HG02571 (cell line): ENCODE data around the gene MPP7.

Experiments used
- ATAC-seq: cut with Tn5 transposase; IDR thresholded peaks from one replicate; pipeline ENCODE4 v1.9.1; 2021; ENCODE audit warnings: mild to moderate bottlenecking, moderate library complexity; ENCODE audit not compliant: unreplicated experiment

Gene MPP7

GRCh38 chr10:28307267-28307666 lies 4.4 kb upstream of the MPP7 start:
- no peak for ATAC-seq

DNA sequence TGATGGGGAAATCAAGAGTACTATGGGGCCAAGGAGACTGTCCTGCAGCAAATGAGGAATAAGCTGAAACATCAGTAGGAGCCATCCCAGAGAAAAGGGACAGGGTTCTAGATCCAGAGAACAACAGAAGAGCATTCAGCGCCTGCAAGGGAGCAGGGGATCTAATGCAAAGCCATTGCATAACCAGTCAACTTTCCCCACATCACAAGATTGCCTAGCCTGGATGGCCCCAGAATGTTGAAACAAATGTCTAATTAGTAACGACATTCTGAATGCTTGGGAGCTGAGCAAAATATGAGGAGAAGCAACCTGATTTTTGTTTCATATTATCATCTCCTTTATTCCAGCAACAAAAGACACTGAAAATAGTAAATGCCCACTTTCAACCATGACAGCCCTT lies 2.7 kb upstream of the MPP7 start:
- no peak for ATAC-seq

DNA sequence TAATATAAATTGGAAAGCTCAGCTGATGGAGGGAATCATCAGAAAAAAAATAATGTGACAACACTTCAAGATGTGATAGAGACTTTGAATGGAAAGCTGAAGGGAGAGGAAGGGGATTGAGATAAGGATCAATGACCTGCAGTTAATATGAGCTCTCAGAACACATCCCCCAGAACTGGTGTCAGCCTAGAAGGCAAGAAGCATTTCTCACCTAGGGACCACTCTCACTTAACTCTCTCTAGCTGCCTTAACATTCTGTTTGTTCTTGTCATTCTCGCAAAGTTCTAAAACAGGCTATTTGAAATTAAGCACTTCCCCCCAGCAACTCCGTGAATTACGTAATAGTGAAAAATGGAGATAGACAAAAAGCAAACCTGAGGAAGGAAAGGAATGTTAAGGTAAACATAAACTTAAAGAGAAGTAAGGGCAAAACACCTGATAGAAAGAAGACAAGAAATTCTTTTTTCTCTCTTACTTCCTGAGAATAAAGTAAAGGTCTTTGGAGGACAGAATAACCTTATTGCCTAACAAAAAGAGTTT lies 1.2 kb upstream of the MPP7 start:
- no peak for ATAC-seq

GRCh38 chr10:28302012-28302637 lies 739 bp downstream of the MPP7 start:
- no peak for ATAC-seq

GRCh38 chr10:28300027-28300426 lies 2.8 kb downstream of the MPP7 start:
- no peak for ATAC-seq

- no peak for ATAC-seq
Measured at GRCh38 chr10:28298951-28299350, 3.9 kb downstream of the MPP7 start.

GRCh38 chr10:28296023-28296422 lies 6.8 kb downstream of the MPP7 start:
- ATAC-seq: no peak

DNA sequence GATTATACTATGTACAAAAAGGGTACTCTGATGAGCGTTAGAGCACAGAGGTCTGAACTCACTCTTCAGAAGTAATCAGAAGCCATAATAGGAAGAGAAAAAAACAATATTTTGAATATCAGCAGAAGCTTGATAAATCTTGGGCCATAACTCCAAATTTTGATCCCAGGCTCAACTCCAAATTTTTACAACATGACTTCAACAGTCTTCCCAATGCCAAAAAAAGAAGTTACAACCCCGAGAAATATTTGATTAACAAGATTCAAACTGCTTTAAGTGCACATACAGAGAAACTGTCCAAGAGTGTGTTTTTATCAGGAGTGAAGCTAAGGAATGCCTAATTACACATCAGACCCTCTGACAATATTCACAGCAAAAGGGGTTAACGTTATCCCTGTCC lies 7.5 kb downstream of the MPP7 start:
- ATAC-seq: no peak

- ATAC-seq: no peak
Measured at GRCh38 chr10:28294809-28295208, 8.1 kb downstream of the MPP7 start.

GRCh38 chr10:28294169-28294532 lies 8.7 kb downstream of the MPP7 start:
- no peak for ATAC-seq

DNA sequence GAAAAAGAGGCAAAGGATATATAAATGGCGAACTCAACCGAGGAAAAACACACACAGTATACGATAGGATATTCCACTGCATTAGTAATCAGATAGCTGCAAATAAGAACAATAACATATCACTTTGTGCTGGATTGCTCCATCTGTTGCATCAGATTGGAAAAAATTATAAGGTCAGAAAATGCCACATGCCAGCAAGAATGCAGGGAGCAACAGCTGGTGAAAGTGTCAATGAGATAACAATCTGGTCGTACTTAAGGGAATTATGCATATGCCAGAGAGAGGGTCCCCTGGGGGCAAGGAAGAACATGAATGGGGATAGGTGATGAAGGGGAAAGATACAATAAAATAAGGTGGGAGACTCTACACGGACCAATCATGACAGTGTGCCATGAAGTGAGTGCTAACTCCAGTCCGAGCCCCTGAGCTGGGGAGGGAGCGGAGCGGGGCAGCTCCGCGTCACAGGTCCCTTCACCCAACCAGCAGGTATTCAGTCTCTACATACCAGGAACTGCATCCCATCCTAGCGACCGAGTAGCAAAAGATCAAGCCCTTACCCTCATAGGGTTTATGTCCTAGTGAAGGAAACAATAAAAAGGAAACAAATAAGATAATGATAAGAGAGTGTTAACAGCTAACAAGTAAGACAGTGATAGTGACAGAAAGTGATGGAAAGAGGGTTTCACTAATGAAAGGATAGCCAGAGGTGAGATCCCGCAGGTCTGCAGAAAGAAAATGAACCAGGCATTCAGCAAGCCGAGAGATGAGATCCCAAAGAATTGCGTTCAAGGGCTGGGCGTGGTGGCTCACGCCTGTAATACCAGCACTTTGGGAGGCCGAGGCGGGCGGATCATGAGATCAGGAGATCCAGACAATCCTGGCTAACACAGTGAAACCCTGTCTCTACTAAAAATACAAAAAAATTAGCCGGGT lies 9.4 kb downstream of the MPP7 start:
- ATAC-seq: no peak

DNA sequence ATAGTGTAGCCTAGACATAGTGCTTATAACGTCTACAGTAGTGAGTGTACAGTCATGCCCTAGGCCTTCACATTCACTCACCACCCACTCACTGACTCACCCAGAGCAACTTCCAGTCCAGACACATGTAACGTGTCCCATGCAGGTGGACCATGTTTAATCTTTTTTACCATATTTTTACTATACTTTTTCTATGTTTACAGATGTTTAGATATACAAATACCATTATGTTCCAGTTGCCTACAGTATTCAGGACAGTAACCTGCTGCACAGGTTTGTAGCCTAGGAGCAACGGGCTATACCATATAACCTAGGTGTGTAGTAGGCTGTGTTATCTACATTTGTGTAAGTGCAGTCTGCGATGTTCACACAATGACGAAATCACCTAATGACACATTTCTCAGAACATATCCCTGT lies 11.0 kb downstream of the MPP7 start:
- ATAC-seq: no peak

DNA sequence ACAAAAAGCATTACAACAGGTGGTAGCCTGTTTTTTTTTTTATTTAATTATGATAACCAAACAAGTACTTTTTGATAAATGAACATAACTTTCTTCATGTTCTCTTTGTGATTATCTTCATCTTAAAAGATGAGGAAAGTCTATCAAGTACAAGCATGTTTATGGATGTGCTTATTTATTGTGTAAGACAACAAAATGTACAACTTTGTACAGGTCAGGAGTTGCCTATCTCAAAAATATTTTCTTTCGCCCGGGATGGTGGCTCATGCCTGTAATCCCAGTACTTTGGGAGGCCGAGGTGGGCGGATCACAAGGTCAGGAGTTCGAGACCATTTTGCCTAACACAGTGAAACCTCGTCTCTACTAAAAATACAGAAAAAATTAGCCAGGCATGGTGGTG lies 17.0 kb downstream of the MPP7 start:
- no peak for ATAC-seq

- ATAC-seq: no peak
Measured at GRCh38 chr10:28284126-28284525, 18.7 kb downstream of the MPP7 start.

DNA sequence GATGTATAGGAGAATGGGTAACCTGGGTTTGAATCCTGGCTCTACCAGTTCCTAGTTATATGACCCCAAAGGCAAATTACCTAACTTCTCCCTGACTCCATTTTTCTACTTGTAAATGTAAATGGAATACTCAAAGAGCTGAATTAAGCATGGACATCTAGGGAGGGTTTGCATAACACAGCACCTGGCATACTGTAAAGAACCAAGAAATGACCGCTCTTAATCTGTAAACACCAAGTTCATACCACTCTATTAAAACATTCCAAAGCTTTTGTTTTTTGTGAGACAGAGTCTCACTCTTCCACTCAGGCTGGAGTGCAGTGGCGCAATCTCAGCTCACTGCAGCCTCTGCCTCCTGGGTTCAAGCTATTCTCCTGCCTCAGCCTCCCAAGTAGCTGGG lies 19.6 kb downstream of the MPP7 start:
- ATAC-seq: no peak

DNA sequence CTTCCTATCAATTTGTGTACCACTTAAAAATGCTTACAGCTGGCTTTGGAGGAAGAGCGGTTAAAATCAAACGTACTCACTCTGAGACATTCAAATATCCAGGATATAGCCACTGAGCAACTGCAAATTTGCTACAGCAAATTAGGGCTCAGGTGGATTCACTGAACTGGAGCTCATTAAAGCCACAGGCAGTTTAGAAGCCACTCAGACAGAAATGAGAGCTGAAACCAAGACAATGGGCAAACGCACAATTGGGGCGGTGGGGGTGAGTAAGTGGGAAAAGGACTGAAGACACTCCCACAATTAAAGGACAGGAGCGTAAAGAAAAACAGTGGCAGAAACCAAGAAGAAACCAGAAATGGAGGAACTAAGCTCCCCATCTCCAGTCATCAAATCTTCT lies 20.5 kb downstream of the MPP7 start:
- ATAC-seq: no peak

GRCh38 chr10:28281726-28282315 lies 21.0 kb downstream of the MPP7 start:
- ATAC-seq: no peak

GRCh38 chr10:28280652-28281051 lies 22.2 kb downstream of the MPP7 start:
- no peak for ATAC-seq

DNA sequence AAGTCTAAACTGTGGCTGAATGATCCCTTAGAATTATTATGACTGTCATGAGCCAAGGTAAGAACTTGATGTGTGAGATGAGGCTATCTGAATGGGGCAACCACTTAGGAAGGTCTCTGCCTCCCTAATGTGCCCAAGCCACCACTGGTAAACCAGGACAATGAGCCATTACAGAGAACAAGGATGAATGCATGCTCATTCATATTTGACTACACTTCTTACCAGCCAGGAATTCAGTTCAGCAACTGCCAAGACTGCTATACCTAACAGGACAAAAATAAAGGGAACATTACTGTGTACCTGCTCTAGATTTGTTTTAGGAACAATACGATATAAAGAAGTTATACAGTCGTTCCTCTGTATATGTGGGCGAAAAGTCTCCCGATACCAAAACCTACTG lies 23.0 kb downstream of the MPP7 start:
- ATAC-seq: no peak

GRCh38 chr10:28278842-28279241 lies 24.0 kb downstream of the MPP7 start:
- ATAC-seq: no peak

GRCh38 chr10:28276384-28276783 lies 26.5 kb downstream of the MPP7 start:
- ATAC-seq: no peak

- ATAC-seq: no peak
Measured at GRCh38 chr10:28274475-28274874, 28.4 kb downstream of the MPP7 start.
